GM12878 (cell line): Measurements from ENCODE around the gene RARRES2. TPM values are rescaled to one million over a fixed set of nuclear protein-coding genes. Genes with fewer than 3 reads are reported as not detected.
A peak's percentile ranks its signal among the peaks of the same experiment; 100 is the strongest.

ENCODE experiments used
- CBX5 ChIP-seq: sonication (generic); IDR thresholded peaks from 2 replicates; pipeline ENCODE4 v1.6.1; 2016; ENCODE audit warnings: low read depth, moderate library complexity, mild to moderate bottlenecking, inconsistent platforms
- CEBPB ChIP-seq, 2 experiments: fragments of 150-350 bp in 1 of 2; IDR thresholded peaks; 2 replicates each; pipeline ENCODE4 v1.6.1; 2012 to 2014; ENCODE audit warnings: low read depth in 2 of 2, low read length in 2 of 2, borderline replicate concordance in 1 of 2, inconsistent platforms in 1 of 2
- EP300 ChIP-seq, 2 experiments: fragments of 150-350 bp in 1 of 2; IDR thresholded peaks; 2 replicates each; pipeline ENCODE4 v1.6.1; 2011 to 2012; ENCODE audit warnings: low read depth in 2 of 2, low read length in 2 of 2, borderline replicate concordance in 1 of 2, improper control_type of control experiment in 1 of 2, inconsistent platforms in 1 of 2; ENCODE audit not compliant: control insufficient read depth in 1 of 2
- FOXM1 ChIP-seq: IDR thresholded peaks from 2 replicates; pipeline ENCODE4 v1.6.1; 2012; ENCODE audit warnings: low read depth, mild to moderate bottlenecking, inconsistent platforms, low read length, moderate library complexity
- HDAC2 ChIP-seq: fragments of 200-600 bp; sonication (generic); IDR thresholded peaks from 2 replicates; pipeline ENCODE4 v1.6.1; 2017
- HDAC6 ChIP-seq: fragments of 200-600 bp; sonication (generic); IDR thresholded peaks from one replicate; pipeline ENCODE4 v1.8.0; 2017; ENCODE audit warnings: antibody characterized with exemption; ENCODE audit not compliant: unreplicated experiment
- KAT2A ChIP-seq: conservative IDR thresholded peaks from 2 replicates; pipeline ENCODE4 v1.6.1; 2011; ENCODE audit warnings: low read depth, low read length; ENCODE audit not compliant: control insufficient read depth
- LARP7 ChIP-seq: fragments of 450-650 bp; IDR thresholded peaks from 2 replicates; pipeline ENCODE4 v1.6.1; 2017; ENCODE audit warnings: mild to moderate bottlenecking
- NKRF ChIP-seq: fragments of 450-650 bp; conservative IDR thresholded peaks from 2 replicates; pipeline ENCODE4 v1.6.1; 2017; ENCODE audit warnings: mild to moderate bottlenecking, moderate library complexity
- PAX5 ChIP-seq: IDR thresholded peaks from 2 replicates; pipeline ENCODE4 v1.6.1; 2011; ENCODE audit warnings: low read depth, low read length, borderline replicate concordance
- PRDM15 ChIP-seq: fragments of 450-650 bp; formaldehyde crosslinking; IDR thresholded peaks from 2 replicates; pipeline ENCODE4 v1.4.0; 2020; ENCODE audit warnings: mild to moderate bottlenecking, moderate library complexity
- RAD51 ChIP-seq: fragments of 450-650 bp; IDR thresholded peaks from 2 replicates; pipeline ENCODE4 v1.6.1; 2016; ENCODE audit warnings: moderate library complexity, mild to moderate bottlenecking, inconsistent platforms
- SP1 ChIP-seq: IDR thresholded peaks from one replicate; pipeline ENCODE4 v1.6.1; 2011; ENCODE audit warnings: low read depth, low read length
- TAF1 ChIP-seq: IDR thresholded peaks from 2 replicates; pipeline ENCODE4 v1.6.1; 2011; ENCODE audit warnings: mild to moderate bottlenecking, low read depth, low read length, borderline replicate concordance
- TCF3 ChIP-seq: IDR thresholded peaks from 2 replicates; pipeline ENCODE4 v1.6.1; 2012; ENCODE audit warnings: low read depth, mild to moderate bottlenecking, low read length, borderline replicate concordance; ENCODE audit not compliant: insufficient read depth
- YBX1 ChIP-seq: fragments of 450-650 bp; IDR thresholded peaks from 2 replicates; pipeline ENCODE4 v1.6.1; 2016; ENCODE audit warnings: antibody characterized with exemption
- YY1 ChIP-seq: IDR thresholded peaks from 2 replicates; pipeline ENCODE4 v1.6.1; 2011; ENCODE audit warnings: low read depth, mild to moderate bottlenecking, low read length
- ZBED1 ChIP-seq: IDR thresholded peaks from 2 replicates; pipeline ENCODE4 v1.6.1; 2016; ENCODE audit warnings: borderline replicate concordance
- ZBTB4 ChIP-seq: fragments of 450-650 bp; formaldehyde crosslinking; IDR thresholded peaks from 2 replicates; pipeline ENCODE4 v1.4.0; 2022; ENCODE audit warnings: mild to moderate bottlenecking, moderate library complexity
- ZNF207 ChIP-seq: fragments of 450-650 bp; IDR thresholded peaks from 2 replicates; pipeline ENCODE4 v1.6.1; 2014; ENCODE audit warnings: antibody characterized with exemption, mild to moderate bottlenecking, borderline replicate concordance
- polyA plus RNA-seq, 11 experiments: library from polyadenylated mRNA; depleted of rRNA in 4 of 11; unstranded in 6 of 11; stranded (reverse) in 5 of 11; fragments of >200 nt; fragmentation: Nextera tagmentation in 4 of 11; fragmentation: Illumina TruSeq in 1 of 11; extraction: Ambion mirVana in 4 of 11; extraction: Trizol in 1 of 11; gene quantifications; 1 replicate in 1 of 11; 2 replicates in 10 of 11; pipeline versions ENCODE4 v1.2.1 to v1.2.3, GENCODE V29; 2011 to 2016; ENCODE audit warnings: inconsistent platforms in 2 of 11, missing spikeins in 2 of 11, low read depth in 1 of 11
- total RNA-seq, 4 experiments: library from RNA; depleted of rRNA in 3 of 4; stranded (reverse); fragments of >200 nt in 3 of 4; fragmentation: Illumina TruSeq in 1 of 4; extraction: Trizol in 1 of 4; gene quantifications; 2 replicates each; pipeline versions ENCODE4 v1.2.1 to v1.2.3, GENCODE V29; 2013 to 2021

Gene RARRES2
- total and polyA plus RNA-seq, 10 of the 15 experiments (the other 5 are each of a cell fraction or from before 2014, with no cell fraction given): 0.13 to 2.2 (median 0.40) TPM; not detected in 3

- TF ChIP-seq ZBTB4 (CRISPR knock-in tag): no peak
- peak; percentile 43 for TF ChIP-seq FOXM1
- no peak for TF ChIP-seq TAF1
- no peak for TF ChIP-seq NKRF
- no peak for TF ChIP-seq ZNF207
- TF ChIP-seq CBX5: no peak
- no peak for TF ChIP-seq HDAC2
- no peak for TF ChIP-seq RAD51
- no peak for TF ChIP-seq KAT2A
- peak; percentile 78 to 87; a peak in 3 of 4 replicates for TF ChIP-seq EP300 (IDR thresholded peaks at IDR 0.05; ENCODE audit: borderline replicate concordance in 1 of 2, control insufficient read depth in 1 of 2, low read depth in 2 of 2, low read length in 2 of 2)
- TF ChIP-seq LARP7: no peak; the same call in 1 of the 2 replicates
- no peak for TF ChIP-seq CEBPB (IDR thresholded peaks at IDR 0.05; ENCODE audit: borderline replicate concordance in 1 of 2, low read depth in 2 of 2, low read length in 2 of 2)
- TF ChIP-seq ZBED1: 0 out of 2 replicates have a peak, but pooled peaks have one; percentile 28
- no peak for TF ChIP-seq PRDM15
- TF ChIP-seq HDAC6: no peak
- no peak for TF ChIP-seq YY1
- peak; percentile 20 for TF ChIP-seq SP1
- 0 out of 2 replicates have a peak, but pooled peaks have one; percentile 30 for TF ChIP-seq PAX5
- no peak for TF ChIP-seq YBX1
- TF ChIP-seq TCF3: no peak
Observed at GRCh38 chr7:150380463-150380862, 39.0 kb upstream of the RARRES2 start (continued).
